ENCODE results near the gene SPDYC. TPM values are rescaled to one million over a fixed set of nuclear protein-coding genes. Genes with fewer than 3 reads are reported as not detected.

Gene SPDYC, protein sequence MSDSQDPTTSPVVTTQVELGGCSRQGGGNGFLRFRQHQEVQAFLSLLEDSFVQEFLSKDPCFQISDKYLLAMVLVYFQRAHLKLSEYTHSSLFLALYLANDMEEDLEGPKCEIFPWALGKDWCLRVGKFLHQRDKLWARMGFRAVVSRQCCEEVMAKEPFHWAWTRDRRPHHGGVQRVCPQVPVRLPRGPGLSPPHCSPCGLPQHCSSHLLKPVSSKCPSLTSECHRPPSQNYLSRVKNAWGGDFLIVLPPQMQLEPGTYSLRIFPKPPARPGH
- total RNA-seq (2011; cell fraction: chromatin; rRNA removed; ENCODE audit: low replicate concordance), result 3.3 and 7.2 TPM in 2 replicates
- total RNA-seq (2011; cell fraction: nucleolus; rRNA removed), result 10.7 and 13.8 TPM in 2 replicates
- 7.4 and 10.0 TPM in 2 replicates for total RNA-seq (2011; cell fraction: nucleoplasm; rRNA removed)
- 11.2 and 11.3 TPM in 2 replicates for total RNA-seq (2014; rRNA removed)
- 5.8 and 6.1 TPM in 2 replicates for total RNA-seq (2014; rRNA removed; fragmentation: Illumina TruSeq; extraction: Trizol)
- 6.6 and 7.3 TPM in 2 replicates for total RNA-seq (2015; rRNA removed; fragmentation: Illumina TruSeq; extraction: Trizol)
- total RNA-seq (2021), result 15.1 and 15.9 TPM in 2 replicates
- polyA plus RNA-seq (2011; rRNA removed), result 4.8 and 11.7 TPM in 2 replicates
- polyA plus RNA-seq (2011; cell fraction: cytosol; rRNA removed), result 10.3 and 15.8 TPM in 2 replicates
- 26.3 and 27.0 TPM in 2 replicates for polyA plus RNA-seq (2011; cell fraction: nucleus; rRNA removed)
- polyA plus RNA-seq (2012), result 16.9 and 34.8 TPM in 2 replicates
- 18.5 and 18.8 TPM in 2 replicates for polyA plus RNA-seq (2014; fragmentation: Illumina TruSeq; extraction: Trizol)
- 1 to 10 TPM; 4.4 to 9.2 TPM for polyA plus RNA-seq (2014; fragmentation: Nextera tagmentation; extraction: Ambion mirVana)
- polyA plus RNA-seq (2014; rRNA removed), result 14.0 and 15.6 TPM in 2 replicates
- polyA minus RNA-seq (2011; rRNA and poly(A)+ RNA removed), result 2.2 and 2.3 TPM in 2 replicates
- polyA minus RNA-seq (2011; cell fraction: cytosol; rRNA and poly(A)+ RNA removed), result 4.1 and 5.1 TPM in 2 replicates
- 2.0 and 3.9 TPM in 2 replicates for polyA minus RNA-seq (2011; cell fraction: nucleus; rRNA and poly(A)+ RNA removed)
- percentile 88 among the genes with signal in this experiment for Bru-seq, nascent RNA
- percentile 62 among the genes with signal in this experiment for BruChase-seq, experiment 1, labeled RNA remaining after a 2-hour chase
- percentile 64 among the genes with signal in this experiment for BruChase-seq, experiment 2, labeled RNA remaining after a 6-hour chase
- long read RNA-seq, experiment 1, transcript SPDYC-201 (7 exons, 991 nt), result major isoform, 9 of 30 reads
- long read RNA-seq, experiment 1, partial matches to known transcripts, result 14 of 30 reads
- long read RNA-seq, experiment 1, other reads (novel, unspliced or antisense), result 7 of 30 reads
- long read RNA-seq, experiment 2, partial matches to known transcripts, result 30 of 38 reads
- long read RNA-seq, experiment 2, other reads (novel, unspliced or antisense), result 8 of 38 reads
- long read RNA-seq, experiment 3, transcript SPDYC-201 (7 exons, 991 nt), result major isoform, 5 of 7 reads
- long read RNA-seq, experiment 3, partial matches to known transcripts, result 1 of 7 reads
- long read RNA-seq, experiment 3, other reads (novel, unspliced or antisense), result 1 of 7 reads

GRCh38 chr11:65170058-65170534, at the start of gene SPDYC:
Gene SPDYC, plus strand, starts transcription at chr11:65170233. Its CDS starts 1,125 bp downstream, at chr11:65171358.
- peak within 1 kb of the TSS; percentile 93 for H2AFZ ChIP-seq (ENCODE audit: low read depth, low read length)
- ChIA-PET POLR2A (interaction anchor here (0.6 to 5.9 kb wide), 40 partner anchors 8 to 420 kb away, joined by 3 to 90 read pairs (median 4); partner anchors contain the start of genes CAPN1, FAU, MAJIN and MRPL49), CTCF (ENCODE audit: low intra/inter-chr PET ratio) (interaction anchor here (0.6 kb wide), 1 partner anchor 13 kb away, joined by 3 read pairs; no protein-coding TSS in a partner anchor)
- H3K4me1 ChIP-seq (replicated peaks in 1 of 2; ENCODE audit: control insufficient read depth in 2 of 2, insufficient read depth in 2 of 2, low read length in 2 of 2), result peaks cover 45 to 49% of the 10 kb centered on the region in 2 experiments
- peaks cover 6% of the 10 kb centered on the region; the same call in 1 of the 3 replicates for H3K79me2 ChIP-seq (ENCODE audit: control insufficient read depth, insufficient read depth, low read length)
- no peaks in the 10 kb centered on the region for H3K9me3 ChIP-seq (replicated peaks; ENCODE audit: control insufficient read depth, insufficient read depth, low read depth, low read length)
- H3K27ac ChIP-seq (ENCODE audit: extremely low read depth, low read depth, low read length), result peak within 1 kb of the TSS; percentile 87
- WGBS (ENCODE audit: insufficient coverage, low coverage, missing lambda C conversion rate), result under 1% methylated on average over 20 of the region's 21 CpGs
- no peaks in the 10 kb centered on the region; a peak in 1 of 5 replicates for H3K27me3 ChIP-seq (ENCODE audit: control insufficient read depth in 2 of 2, insufficient read depth in 2 of 2, low read length in 2 of 2)
- H3K36me3 ChIP-seq (ENCODE audit: control insufficient read depth, insufficient read depth, low read length), result no peaks in the 10 kb centered on the region
- in situ Hi-C loops (cut with MboI) (no loop called here), intact Hi-C loops (cut with micrococcal nuclease) (no loop called here)
- peak within 1 kb of the TSS; percentile 79 for H3K4me2 ChIP-seq (ENCODE audit: insufficient read depth, low read length)
- H3K9ac ChIP-seq (ENCODE audit: insufficient read depth in 1 of 2, low read depth in 2 of 2, low read length in 2 of 2), result peak within 1 kb of the TSS; percentile 69 to 88
- ATAC-seq, result peak; percentile 97
- FAIRE-seq, result peak; percentile 89
- BruUV-seq (replicated peaks), result no TSS peak
- H3K9me1 ChIP-seq (ENCODE audit: control insufficient read depth, insufficient read depth, low read length), result no peaks in the 10 kb centered on the region
- peak within 1 kb of the TSS; percentile 37 for H3K4me3 ChIP-seq
- DNase-seq (ENCODE audit: extremely low read depth in 1 of 4, low spot score in 3 of 4), result peak; percentile 96 to 98 (median 98)
- no peaks in the 10 kb centered on the region for H4K20me1 ChIP-seq (replicated peaks; ENCODE audit: control insufficient read depth, insufficient read depth, low read length)
- TF ChIP-seq SMAD3 (CRISPR knock-in tag; conservative IDR thresholded peaks at IDR 0.05) (no peak), THRAP3 (IDR thresholded peaks at IDR 0.05; ENCODE audit: borderline replicate concordance) (no peak), POLR3G (IDR thresholded peaks at IDR 0.05; ENCODE audit: extremely low read depth, insufficient read length, insufficient replicate concordance) (no peak), NCOA6 (IDR thresholded peaks at IDR 0.05) (no peak), ZKSCAN8 (CRISPR knock-in tag; IDR thresholded peaks at IDR 0.05) (0 out of 2 replicates have a peak, but pooled peaks have one; percentile 11), NUFIP1 (IDR thresholded peaks at IDR 0.05; ENCODE audit: partially characterized antibody) (no peak), RCOR1 (IDR thresholded peaks at IDR 0.05; ENCODE audit: borderline replicate concordance in 1 of 2, low read depth in 2 of 2, low read length in 2 of 2) (no peak; a peak in 1 of 4 replicates), KAT8 (IDR thresholded peaks at IDR 0.05; ENCODE audit: low read depth) (no peak), ERF (CRISPR knock-in tag; IDR thresholded peaks at IDR 0.05) (no peak), SMARCC2 (IDR thresholded peaks at IDR 0.05; ENCODE audit: low read depth) (no peak), CCAR2 (IDR thresholded peaks at IDR 0.05; ENCODE audit: low read depth, low read length) (no peak), MAFF (IDR thresholded peaks at IDR 0.05; ENCODE audit: low read length) (no peak), HDAC8 (tag; IDR thresholded peaks at IDR 0.05) (no peak), RBBP5 (IDR thresholded peaks at IDR 0.05; ENCODE audit: borderline replicate concordance, insufficient read depth, low read length, poor library complexity, severe bottlenecking) (no peak), IFI16 (CRISPR knock-in tag; IDR thresholded peaks at IDR 0.05) (no peak), PTTG1 (tag; IDR thresholded peaks at IDR 0.05; ENCODE audit: low read depth) (no peak)
